ENCODE measurements around the gene TPST2. TPM values are rescaled to one million over a fixed set of nuclear protein-coding genes. Genes with fewer than 3 reads are reported as not detected.

The TPST2 gene
- total RNA-seq, 4 donors from 2014 or later: 32.3 to 110 (median 65.4) TPM

DNA sequence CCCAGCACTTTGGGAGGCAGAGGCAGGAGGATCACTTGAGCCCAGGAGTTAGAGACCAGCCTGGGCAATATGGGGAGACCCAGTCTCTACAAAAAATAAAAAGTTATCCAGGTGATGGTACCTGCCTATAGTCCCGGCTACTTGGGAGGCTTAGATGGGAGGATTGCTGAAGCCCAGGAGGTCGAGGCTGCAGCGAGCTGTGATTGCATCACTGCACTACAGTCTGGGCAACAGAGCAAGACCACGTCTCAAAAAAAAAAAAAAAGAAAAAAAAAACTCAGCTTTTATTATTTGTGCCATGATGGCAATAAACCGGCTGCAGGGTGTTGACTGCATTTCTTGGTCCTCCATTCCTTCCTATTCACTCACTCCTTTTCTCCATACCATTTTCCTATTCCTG, 44.1 kb downstream of the TPST2 start:
- H3K4me3 ChIP-seq: no peak overlapping the region
- in situ Hi-C loops (cut with MboI; ENCODE audit: low sequenced_read_pairs in 4 of 4) (no loop called here), intact Hi-C loops (cut with DNase I; ENCODE audit: low total_unique reads) (no loop called here)
- H3K4me1 ChIP-seq: peaks cover 53 to 64% of the 10 kb centered on the region in 2 donors
- ATAC-seq: no peak
- peaks cover 0 to 2% of the 10 kb centered on the region in 2 donors for H3K36me3 ChIP-seq
- no peak for DNase-seq
- peak overlapping the region; percentile 65 to 86 (median 74) for H3K27ac ChIP-seq
- TF ChIP-seq POLR2A (IDR thresholded peaks at IDR 0.05): no peak
- TF ChIP-seq, protein P1, sequence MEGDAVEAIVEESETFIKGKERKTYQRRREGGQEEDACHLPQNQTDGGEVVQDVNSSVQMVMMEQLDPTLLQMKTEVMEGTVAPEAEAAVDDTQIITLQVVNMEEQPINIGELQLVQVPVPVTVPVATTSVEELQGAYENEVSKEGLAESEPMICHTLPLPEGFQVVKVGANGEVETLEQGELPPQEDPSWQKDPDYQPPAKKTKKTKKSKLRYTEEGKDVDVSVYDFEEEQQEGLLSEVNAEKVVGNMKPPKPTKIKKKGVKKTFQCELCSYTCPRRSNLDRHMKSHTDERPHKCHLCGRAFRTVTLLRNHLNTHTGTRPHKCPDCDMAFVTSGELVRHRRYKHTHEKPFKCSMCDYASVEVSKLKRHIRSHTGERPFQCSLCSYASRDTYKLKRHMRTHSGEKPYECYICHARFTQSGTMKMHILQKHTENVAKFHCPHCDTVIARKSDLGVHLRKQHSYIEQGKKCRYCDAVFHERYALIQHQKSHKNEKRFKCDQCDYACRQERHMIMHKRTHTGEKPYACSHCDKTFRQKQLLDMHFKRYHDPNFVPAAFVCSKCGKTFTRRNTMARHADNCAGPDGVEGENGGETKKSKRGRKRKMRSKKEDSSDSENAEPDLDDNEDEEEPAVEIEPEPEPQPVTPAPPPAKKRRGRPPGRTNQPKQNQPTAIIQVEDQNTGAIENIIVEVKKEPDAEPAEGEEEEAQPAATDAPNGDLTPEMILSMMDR (IDR thresholded peaks at IDR 0.05 in 4 of 5, conservative IDR thresholded peaks at IDR 0.05 in 1 of 5): no peak
- H3K9me3 ChIP-seq: no peaks in the 10 kb centered on the region
- H3K27me3 ChIP-seq: no peaks in the 10 kb centered on the region

DNA sequence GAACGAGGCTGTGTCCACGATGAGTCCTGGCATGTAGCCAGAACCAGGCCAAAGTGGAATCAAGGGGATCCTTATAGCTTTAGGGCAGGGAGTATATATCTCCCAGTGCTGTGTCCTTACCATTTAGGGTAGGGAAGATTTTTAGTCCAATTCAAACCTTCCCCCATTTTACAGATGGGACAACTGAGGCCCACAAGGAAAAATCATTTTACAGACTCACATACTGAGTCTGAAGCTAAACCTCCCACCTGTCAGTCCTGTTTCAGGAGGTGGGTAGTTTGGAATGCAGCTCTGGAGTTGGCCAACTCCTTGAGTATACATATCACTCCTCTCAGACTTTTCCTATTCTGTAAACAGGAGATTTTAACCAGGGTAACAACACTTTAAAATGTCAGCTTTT, 44.5 kb downstream of the TPST2 start:
- intact Hi-C loops (cut with DNase I; ENCODE audit: low total_unique reads): no loop called here
- no peak for ATAC-seq
- Histone ChIP-seq H3K4me1 (peaks cover 48 to 59% of the 10 kb centered on the region in 2 donors), H3K4me3 (no peak overlapping the region), H3K36me3 (peaks cover 0 to 6% of the 10 kb centered on the region in 2 donors), H3K27ac (peak overlapping the region; percentile 65 to 86 (median 74)), H3K27me3 (no peaks in the 10 kb centered on the region), H3K9me3 (no peaks in the 10 kb centered on the region)
- no peak for DNase-seq
- in situ Hi-C loops (cut with MboI; ENCODE audit: low sequenced_read_pairs in 4 of 4): no loop called here
- TF ChIP-seq POLR2A (IDR thresholded peaks at IDR 0.05): no peak
- TF ChIP-seq, protein P1 (IDR thresholded peaks at IDR 0.05 in 4 of 5, conservative IDR thresholded peaks at IDR 0.05 in 1 of 5): no peak

DNA sequence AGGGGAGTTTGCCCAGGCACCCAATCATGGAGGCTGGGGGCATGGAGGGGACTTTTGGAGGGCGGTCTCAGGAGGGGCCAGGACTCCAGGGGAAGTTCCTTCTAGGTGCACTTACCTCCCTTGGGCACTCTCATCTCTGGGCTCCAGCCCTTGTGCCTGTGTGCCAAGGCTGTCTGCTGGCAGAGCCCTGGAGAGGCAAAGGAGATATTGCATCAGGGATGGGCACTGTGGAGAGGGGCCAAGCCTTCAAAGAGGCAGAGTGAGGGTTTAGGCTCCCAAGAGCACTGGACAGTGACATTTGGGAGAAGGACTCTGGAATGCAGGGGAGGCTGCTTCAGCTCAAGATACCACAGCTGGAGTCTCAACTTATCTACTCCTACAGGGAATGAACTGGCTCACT, 45.4 kb downstream of the TPST2 start:
- H3K27ac ChIP-seq: peak overlapping the region; percentile 65 to 86 (median 74)

DNA sequence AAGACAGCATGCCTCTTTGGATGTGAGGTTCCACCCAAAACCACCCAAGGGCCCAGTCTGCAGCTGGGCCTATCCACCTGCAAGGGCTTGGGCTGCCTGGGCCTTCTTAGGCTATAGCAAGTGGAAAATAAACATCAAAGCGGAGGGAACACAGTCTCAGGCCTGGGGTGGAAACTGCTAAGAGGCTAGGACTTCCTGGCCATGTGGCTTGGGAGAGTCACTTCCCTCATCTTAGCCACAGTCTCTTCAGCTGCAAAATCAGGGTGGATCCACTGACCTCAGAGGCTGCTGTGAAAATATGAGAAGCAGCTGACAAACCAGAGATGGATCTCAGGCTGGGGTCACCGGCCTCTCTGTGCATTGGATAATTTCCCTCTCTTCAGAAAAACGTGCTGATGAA, 47.1 kb downstream of the TPST2 start:
- in situ Hi-C loops (cut with MboI; ENCODE audit: low sequenced_read_pairs in 4 of 4) (no loop called here), intact Hi-C loops (cut with DNase I; ENCODE audit: low total_unique reads) (no loop called here)
- Histone ChIP-seq H3K27ac (peak overlapping the region in 1 of 4 donors; percentile 86), H3K4me1 (peaks cover 33 to 46% of the 10 kb centered on the region in 2 donors), H3K27me3 (no peaks in the 10 kb centered on the region), H3K9me3 (no peaks in the 10 kb centered on the region), H3K36me3 (peaks cover 0 to 28% of the 10 kb centered on the region in 2 donors), H3K4me3 (no peak overlapping the region)
- ATAC-seq (no peak), DNase-seq (no peak)
- TF ChIP-seq, protein P1 (IDR thresholded peaks at IDR 0.05 in 4 of 5, conservative IDR thresholded peaks at IDR 0.05 in 1 of 5): no peak
- no peak for TF ChIP-seq POLR2A (IDR thresholded peaks at IDR 0.05)

More for the DNA sequence above, 45.4 kb downstream of the TPST2 start:
- Histone ChIP-seq H3K4me1 (peaks cover 40 to 53% of the 10 kb centered on the region in 2 donors), H3K9me3 (no peaks in the 10 kb centered on the region), H3K4me3 (no peak overlapping the region), H3K36me3 (peaks cover 0 to 15% of the 10 kb centered on the region in 2 donors), H3K27me3 (no peaks in the 10 kb centered on the region)
- TF ChIP-seq, protein P1 (IDR thresholded peaks at IDR 0.05 in 4 of 5, conservative IDR thresholded peaks at IDR 0.05 in 1 of 5): no peak
- TF ChIP-seq POLR2A (IDR thresholded peaks at IDR 0.05): no peak
- peak in 1 of 2 donors; percentile 69 for DNase-seq
- ATAC-seq: peak in 1 of 2 donors; percentile 60
- intact Hi-C loops (cut with DNase I; ENCODE audit: low total_unique reads) (no loop called here), in situ Hi-C loops (cut with MboI; ENCODE audit: low sequenced_read_pairs in 4 of 4) (no loop called here)
